Loucy (cell line): Measurements from ENCODE around the gene WRAP73.

ENCODE experiments used
- H2AFZ ChIP-seq: fragments of 200-600 bp; sonication (generic); 2 replicates; pipeline ENCODE4 v1.6.0; 2016; ENCODE audit warnings: antibody characterized with exemption, mild to moderate bottlenecking, low read length, moderate library complexity
- H3F3A ChIP-seq: fragments of 200-600 bp; 2 replicates; pipeline ENCODE4 v1.6.0; 2016; ENCODE audit warnings: antibody characterized with exemption, low read depth, mild to moderate bottlenecking
- H3K27me3 ChIP-seq: fragments of 200-600 bp; sonication (generic); 2 replicates; pipeline ENCODE4 v1.6.1; 2014; ENCODE audit warnings: low read length, mild to moderate bottlenecking; ENCODE audit not compliant: insufficient read depth, poor library complexity, severe bottlenecking
- H3K36me3 ChIP-seq: fragments of 200-600 bp; sonication (generic); 2 replicates; pipeline ENCODE4 v1.6.1; 2016; ENCODE audit warnings: low read length; ENCODE audit not compliant: insufficient read depth
- H3K4me1 ChIP-seq: fragments of 200-600 bp; sonication (generic); 2 replicates; pipeline ENCODE4 v1.5.1; 2014; ENCODE audit warnings: low read length, mild to moderate bottlenecking; ENCODE audit not compliant: insufficient read depth, poor library complexity, severe bottlenecking
- H3K4me2 ChIP-seq: fragments of 200-600 bp; sonication (generic); 2 replicates; pipeline ENCODE4 v1.6.0; 2014; ENCODE audit warnings: antibody characterized with exemption, low read length, low read depth, mild to moderate bottlenecking; ENCODE audit not compliant: poor library complexity, severe bottlenecking
- H3K4me3 ChIP-seq: fragments of 200-600 bp; sonication (generic); 2 replicates; pipeline ENCODE4 v1.5.1; 2014; ENCODE audit warnings: low read length, mild to moderate bottlenecking, mixed read lengths; ENCODE audit not compliant: poor library complexity, severe bottlenecking
- H3K79me2 ChIP-seq: fragments of 200-600 bp; sonication (generic); 2 replicates; pipeline ENCODE4 v1.6.1; 2014; ENCODE audit warnings: low read length; ENCODE audit not compliant: insufficient read depth
- H3K9ac ChIP-seq: fragments of 200-600 bp; sonication (generic); 2 replicates; pipeline ENCODE4 v1.6.0; 2014; ENCODE audit warnings: mild to moderate bottlenecking, low read depth, low read length, moderate library complexity; ENCODE audit not compliant: poor library complexity, severe bottlenecking
- H3K9me2 ChIP-seq: fragments of 200-600 bp; sonication (generic); replicated peaks from 2 replicates; pipeline ENCODE4 v1.6.1; 2016; ENCODE audit warnings: low read depth, low read length, mixed read lengths
- H3K9me3 ChIP-seq: fragments of 200-600 bp; sonication (generic); 2 replicates; pipeline ENCODE4 v1.6.1; 2014; ENCODE audit warnings: mild to moderate bottlenecking, antibody characterized with exemption, low read length, low read depth; ENCODE audit not compliant: insufficient read depth
- H4K20me1 ChIP-seq: fragments of 200-600 bp; sonication (generic); 2 replicates; pipeline ENCODE4 v1.6.0; 2014; ENCODE audit warnings: antibody characterized with exemption, low read length, mild to moderate bottlenecking; ENCODE audit not compliant: insufficient read depth, poor library complexity, severe bottlenecking
- CTCF ChIP-seq: fragments of 200-600 bp; sonication (generic); conservative IDR thresholded peaks from 2 replicates; pipeline ENCODE4 v1.5.1; 2014; ENCODE audit warnings: mild to moderate bottlenecking, antibody characterized with exemption, low read length
- EZH2phosphoT487 ChIP-seq: fragments of 200-600 bp; IDR thresholded peaks from 2 replicates; pipeline ENCODE4 v1.6.1; 2018; ENCODE audit warnings: antibody characterized with exemption, mild to moderate bottlenecking, moderate library complexity, borderline replicate concordance

WRAP73 gene

GRCh38 chr1:3600354-3600753, 49.5 kb downstream of the WRAP73 start:
- Histone ChIP-seq H3K4me2 (peak overlapping the region; percentile 54), H3F3A (no peaks in the 10 kb centered on the region), H3K79me2 (peaks cover 26% of the 10 kb centered on the region; the same call in 1 of the 2 replicates), H3K4me3 (no peak overlapping the region), H3K4me1 (peaks cover 38% of the 10 kb centered on the region), H3K9ac (peak overlapping the region; percentile 72), H4K20me1 (no peaks in the 10 kb centered on the region), H2AFZ (no peak overlapping the region), H3K27me3 (no peaks in the 10 kb centered on the region), H3K9me3 (no peaks in the 10 kb centered on the region), H3K9me2 (no peaks in the 10 kb centered on the region), H3K36me3 (no peaks in the 10 kb centered on the region)
- TF ChIP-seq EZH2phosphoT487 (no peak), CTCF (no peak)

GRCh38 chr1:3599816-3600215, 50.1 kb downstream of the WRAP73 start:
- Histone ChIP-seq H3K9me3 (no peaks in the 10 kb centered on the region), H3F3A (no peaks in the 10 kb centered on the region), H3K4me1 (peaks cover 38% of the 10 kb centered on the region), H3K79me2 (peaks cover 20% of the 10 kb centered on the region; the same call in 1 of the 2 replicates), H2AFZ (no peak overlapping the region), H3K4me3 (peak overlapping the region; percentile 63), H3K9me2 (no peaks in the 10 kb centered on the region), H3K4me2 (peak overlapping the region; percentile 54), H3K27me3 (no peaks in the 10 kb centered on the region), H4K20me1 (no peaks in the 10 kb centered on the region), H3K36me3 (no peaks in the 10 kb centered on the region), H3K9ac (peak overlapping the region; percentile 72)
- no peak for TF ChIP-seq EZH2phosphoT487
- no peak for TF ChIP-seq CTCF

GRCh38 chr1:3599286-3599811, 50.6 kb downstream of the WRAP73 start:
- Histone ChIP-seq H3K4me3 (peak overlapping the region; percentile 63), H3K4me1 (peaks cover 38% of the 10 kb centered on the region), H3K27me3 (no peaks in the 10 kb centered on the region), H3K36me3 (no peaks in the 10 kb centered on the region), H3K4me2 (peak overlapping the region; percentile 54), H4K20me1 (no peaks in the 10 kb centered on the region), H3K79me2 (peaks cover 20% of the 10 kb centered on the region; the same call in 1 of the 2 replicates), H3K9ac (peak overlapping the region; percentile 72), H3K9me3 (no peaks in the 10 kb centered on the region), H3K9me2 (no peaks in the 10 kb centered on the region), H3F3A (no peaks in the 10 kb centered on the region), H2AFZ (no peak overlapping the region)
- TF ChIP-seq EZH2phosphoT487, result no peak
- TF ChIP-seq CTCF, result no peak
